GM23338 (cell line): ENCODE data around the gene RASGRF2.

Source experiments
- EZH2 ChIP-seq: fragments of 200-600 bp; sonication (generic); IDR thresholded peaks from one replicate; pipeline ENCODE4 v1.8.0; 2017; ENCODE audit warnings: antibody characterized with exemption, mild to moderate bottlenecking, low read depth; ENCODE audit not compliant: unreplicated experiment
- JUNB ChIP-seq: IDR thresholded peaks from one replicate; pipeline ENCODE4 v1.6.1; 2016; ENCODE audit warnings: antibody characterized with exemption; ENCODE audit not compliant: unreplicated experiment
- NANOG ChIP-seq: IDR thresholded peaks from 2 replicates; pipeline ENCODE4 v1.6.1; 2016; ENCODE audit warnings: antibody characterized with exemption, borderline replicate concordance
- TF ChIP-seq, protein P1 (sequence below), 2 experiments: fragments of 200-600 bp in 1 of 2; sonication (generic) in 1 of 2; conservative IDR thresholded peaks; 2 replicates each; pipeline versions ENCODE4 v1.5.1 to v1.6.1; 2016 to 2017; ENCODE audit warnings: antibody characterized with exemption in 2 of 2, low read depth in 2 of 2, mild to moderate bottlenecking in 2 of 2, moderate library complexity in 1 of 2
- TF ChIP-seq, protein P2 (sequence below): IDR thresholded peaks from one replicate; pipeline ENCODE4 v1.6.1; 2018; ENCODE audit warnings: antibody characterized with exemption; ENCODE audit not compliant: unreplicated experiment

DNA sequence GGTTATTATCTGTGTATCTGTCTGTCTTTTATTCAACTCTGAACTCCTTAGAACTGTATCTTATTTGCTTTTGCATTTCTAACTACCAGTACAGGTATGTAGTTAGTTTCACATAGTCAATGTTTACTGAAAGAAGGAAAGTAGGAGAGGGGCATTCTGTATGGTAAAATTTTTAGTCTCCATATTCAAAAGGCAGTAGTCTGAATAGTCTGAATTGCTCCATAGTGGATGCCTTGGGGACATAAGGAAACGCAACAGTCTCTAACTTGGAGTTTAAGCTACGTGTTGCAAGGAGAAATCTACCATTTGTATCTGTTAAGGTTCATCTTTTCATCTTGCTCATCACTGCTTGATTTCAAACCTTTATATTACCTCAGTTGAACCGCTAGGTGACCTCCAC lies 26.2 kb downstream of the RASGRF2 start:
- TF ChIP-seq EZH2 (no peak), NANOG (no peak), JUNB (no peak)
- TF ChIP-seq, protein P1, sequence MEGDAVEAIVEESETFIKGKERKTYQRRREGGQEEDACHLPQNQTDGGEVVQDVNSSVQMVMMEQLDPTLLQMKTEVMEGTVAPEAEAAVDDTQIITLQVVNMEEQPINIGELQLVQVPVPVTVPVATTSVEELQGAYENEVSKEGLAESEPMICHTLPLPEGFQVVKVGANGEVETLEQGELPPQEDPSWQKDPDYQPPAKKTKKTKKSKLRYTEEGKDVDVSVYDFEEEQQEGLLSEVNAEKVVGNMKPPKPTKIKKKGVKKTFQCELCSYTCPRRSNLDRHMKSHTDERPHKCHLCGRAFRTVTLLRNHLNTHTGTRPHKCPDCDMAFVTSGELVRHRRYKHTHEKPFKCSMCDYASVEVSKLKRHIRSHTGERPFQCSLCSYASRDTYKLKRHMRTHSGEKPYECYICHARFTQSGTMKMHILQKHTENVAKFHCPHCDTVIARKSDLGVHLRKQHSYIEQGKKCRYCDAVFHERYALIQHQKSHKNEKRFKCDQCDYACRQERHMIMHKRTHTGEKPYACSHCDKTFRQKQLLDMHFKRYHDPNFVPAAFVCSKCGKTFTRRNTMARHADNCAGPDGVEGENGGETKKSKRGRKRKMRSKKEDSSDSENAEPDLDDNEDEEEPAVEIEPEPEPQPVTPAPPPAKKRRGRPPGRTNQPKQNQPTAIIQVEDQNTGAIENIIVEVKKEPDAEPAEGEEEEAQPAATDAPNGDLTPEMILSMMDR (conservative IDR thresholded peaks at IDR 0.05; ENCODE audit: low read depth in 2 of 2) = no peak
- TF ChIP-seq, protein P2, sequence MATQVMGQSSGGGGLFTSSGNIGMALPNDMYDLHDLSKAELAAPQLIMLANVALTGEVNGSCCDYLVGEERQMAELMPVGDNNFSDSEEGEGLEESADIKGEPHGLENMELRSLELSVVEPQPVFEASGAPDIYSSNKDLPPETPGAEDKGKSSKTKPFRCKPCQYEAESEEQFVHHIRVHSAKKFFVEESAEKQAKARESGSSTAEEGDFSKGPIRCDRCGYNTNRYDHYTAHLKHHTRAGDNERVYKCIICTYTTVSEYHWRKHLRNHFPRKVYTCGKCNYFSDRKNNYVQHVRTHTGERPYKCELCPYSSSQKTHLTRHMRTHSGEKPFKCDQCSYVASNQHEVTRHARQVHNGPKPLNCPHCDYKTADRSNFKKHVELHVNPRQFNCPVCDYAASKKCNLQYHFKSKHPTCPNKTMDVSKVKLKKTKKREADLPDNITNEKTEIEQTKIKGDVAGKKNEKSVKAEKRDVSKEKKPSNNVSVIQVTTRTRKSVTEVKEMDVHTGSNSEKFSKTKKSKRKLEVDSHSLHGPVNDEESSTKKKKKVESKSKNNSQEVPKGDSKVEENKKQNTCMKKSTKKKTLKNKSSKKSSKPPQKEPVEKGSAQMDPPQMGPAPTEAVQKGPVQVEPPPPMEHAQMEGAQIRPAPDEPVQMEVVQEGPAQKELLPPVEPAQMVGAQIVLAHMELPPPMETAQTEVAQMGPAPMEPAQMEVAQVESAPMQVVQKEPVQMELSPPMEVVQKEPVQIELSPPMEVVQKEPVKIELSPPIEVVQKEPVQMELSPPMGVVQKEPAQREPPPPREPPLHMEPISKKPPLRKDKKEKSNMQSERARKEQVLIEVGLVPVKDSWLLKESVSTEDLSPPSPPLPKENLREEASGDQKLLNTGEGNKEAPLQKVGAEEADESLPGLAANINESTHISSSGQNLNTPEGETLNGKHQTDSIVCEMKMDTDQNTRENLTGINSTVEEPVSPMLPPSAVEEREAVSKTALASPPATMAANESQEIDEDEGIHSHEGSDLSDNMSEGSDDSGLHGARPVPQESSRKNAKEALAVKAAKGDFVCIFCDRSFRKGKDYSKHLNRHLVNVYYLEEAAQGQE = no peak
